H9 (cell line): Measurements from ENCODE around the gene NKAIN2. TPM values are rescaled to one million over a fixed set of nuclear protein-coding genes. Genes with fewer than 3 reads are reported as not detected.

Experiments used
- DNase-seq: peaks from one replicate; pipeline ENCODE4 v3.0.0-alpha.2; 2017
- H2AFZ ChIP-seq: one replicate; pipeline ENCODE4 v1.6.1; 2013; ENCODE audit warnings: mild to moderate bottlenecking, low read length, control low read depth, moderate library complexity
- H2AK5ac ChIP-seq: 2 replicates; pipeline ENCODE4 v1.6.1; 2013; ENCODE audit warnings: low read length, control low read depth, mixed read lengths; ENCODE audit not compliant: insufficient read length
- H2BK120ac ChIP-seq: one replicate; pipeline ENCODE4 v1.6.1; 2013; ENCODE audit warnings: low read depth, mild to moderate bottlenecking, low read length, control low read depth, inconsistent platforms; ENCODE audit not compliant: poor library complexity, severe bottlenecking
- H2BK12ac ChIP-seq: 2 replicates; pipeline ENCODE4 v1.6.1; 2013; ENCODE audit warnings: low read length, control low read depth, mixed read lengths, low read depth; ENCODE audit not compliant: insufficient read length
- H2BK15ac ChIP-seq: 2 replicates; pipeline ENCODE4 v1.6.1; 2013; ENCODE audit warnings: low read depth, low read length, control low read depth
- H2BK20ac ChIP-seq: one replicate; pipeline ENCODE4 v1.6.1; 2013; ENCODE audit warnings: low read depth, mild to moderate bottlenecking, low read length, control low read depth, inconsistent platforms; ENCODE audit not compliant: poor library complexity, severe bottlenecking
- H2BK5ac ChIP-seq: 2 replicates; pipeline ENCODE4 v1.6.1; 2013; ENCODE audit warnings: low read length, control low read depth, mixed read lengths; ENCODE audit not compliant: insufficient read length
- H3K14ac ChIP-seq: 2 replicates; pipeline ENCODE4 v1.6.1; 2013; ENCODE audit warnings: low read length, control low read depth; ENCODE audit not compliant: insufficient read depth
- H3K18ac ChIP-seq: 2 replicates; pipeline ENCODE4 v1.6.1; 2013; ENCODE audit warnings: low read depth, mild to moderate bottlenecking, mixed read lengths, low read length, control low read depth; ENCODE audit not compliant: insufficient read length
- H3K23ac ChIP-seq: 2 replicates; pipeline ENCODE4 v1.6.1; 2013; ENCODE audit warnings: low read length, control low read depth, mixed read lengths, low read depth; ENCODE audit not compliant: insufficient read length
- H3K23me2 ChIP-seq: 2 replicates; pipeline ENCODE4 v1.6.1; 2013; ENCODE audit warnings: low read depth, mild to moderate bottlenecking, mixed read lengths, low read length, control low read depth; ENCODE audit not compliant: insufficient read length, poor library complexity, severe bottlenecking
- H3K27ac ChIP-seq: 2 replicates; pipeline ENCODE4 v1.5.1; 2013; ENCODE audit warnings: low read length, control low read depth, mixed read lengths, low read depth; ENCODE audit not compliant: insufficient read length
- H3K27me3 ChIP-seq: 2 replicates; pipeline ENCODE4 v1.6.1; 2013; ENCODE audit warnings: low read length, control low read depth, inconsistent platforms; ENCODE audit not compliant: insufficient read depth
- H3K4ac ChIP-seq: 2 replicates; pipeline ENCODE4 v1.6.1; 2013; ENCODE audit warnings: low read depth, mild to moderate bottlenecking, control low read depth, inconsistent platforms, low read length, moderate library complexity
- H3K4me1 ChIP-seq: 2 replicates; pipeline ENCODE4 v1.6.1; 2013; ENCODE audit warnings: low read length, control low read depth, inconsistent platforms; ENCODE audit not compliant: insufficient read depth
- H3K4me2 ChIP-seq: 2 replicates; pipeline ENCODE4 v1.6.1; 2013; ENCODE audit warnings: low read length, control low read depth, mixed read lengths; ENCODE audit not compliant: insufficient read length, insufficient read depth
- H3K56ac ChIP-seq: 2 replicates; pipeline ENCODE4 v1.6.1; 2013; ENCODE audit warnings: low read depth, mild to moderate bottlenecking, mixed read lengths, low read length, control low read depth; ENCODE audit not compliant: insufficient read length
- H3K79me1 ChIP-seq: 2 replicates; pipeline ENCODE4 v1.6.1; 2013; ENCODE audit warnings: low read depth, mild to moderate bottlenecking, moderate library complexity, low read length, control low read depth, inconsistent platforms; ENCODE audit not compliant: insufficient read depth, poor library complexity, severe bottlenecking
- H3K79me2 ChIP-seq: 2 replicates; pipeline ENCODE4 v1.6.1; 2013; ENCODE audit warnings: low read length, control low read depth, inconsistent platforms; ENCODE audit not compliant: insufficient read depth
- H3K9ac ChIP-seq: 2 replicates; pipeline ENCODE4 v1.6.1; 2013; ENCODE audit warnings: low read length, control low read depth, mixed read lengths; ENCODE audit not compliant: insufficient read length; ENCODE audit errors: extremely low read depth
- H3K9me3 ChIP-seq: one replicate; pipeline ENCODE4 v1.6.1; 2013; ENCODE audit warnings: low read depth, low read length, inconsistent platforms; ENCODE audit not compliant: control insufficient read depth
- H3T11ph ChIP-seq: one replicate; pipeline ENCODE4 v1.6.1; 2013; ENCODE audit warnings: mild to moderate bottlenecking, low read length, control low read depth, inconsistent platforms
- H4K20me1 ChIP-seq: one replicate; pipeline ENCODE4 v1.6.1; 2013; ENCODE audit not compliant: control insufficient read depth, insufficient read length, insufficient read depth
- H4K5ac ChIP-seq: 2 replicates; pipeline ENCODE4 v1.6.1; 2013; ENCODE audit warnings: low read depth, mild to moderate bottlenecking, mixed read lengths, low read length, control low read depth; ENCODE audit not compliant: insufficient read length
- H4K8ac ChIP-seq: replicated peaks from 2 replicates; pipeline ENCODE4 v1.6.1; 2013; ENCODE audit warnings: low read length, control low read depth, mixed read lengths, low read depth; ENCODE audit not compliant: insufficient read length
- H4K91ac ChIP-seq: 2 replicates; pipeline ENCODE4 v1.6.1; 2013; ENCODE audit warnings: low read depth, mild to moderate bottlenecking, moderate library complexity, mixed read lengths, low read length, control low read depth; ENCODE audit not compliant: insufficient read length
- H3K27ac Mint-ChIP-seq, 3 experiments: 2 replicates in 2 of 3; 3 replicates in 1 of 3; pipeline ENCODE4 v1.8.0; 2020 to 2021; ENCODE audit warnings: mixed read lengths in 3 of 3, mild to moderate bottlenecking in 1 of 3, moderate library complexity in 1 of 3
- H3K27me3 Mint-ChIP-seq: 2 replicates; pipeline ENCODE4 v1.8.0; 2021; ENCODE audit warnings: low read depth, mild to moderate bottlenecking, moderate library complexity, mixed read lengths
- H3K36me3 Mint-ChIP-seq, 3 experiments: 2 replicates in 2 of 3; 3 replicates in 1 of 3; pipeline ENCODE4 v1.8.0; 2020 to 2021; ENCODE audit warnings: low read depth in 3 of 3, mixed read lengths in 3 of 3; ENCODE audit not compliant: insufficient read depth in 1 of 3
- H3K4me1 Mint-ChIP-seq, 2 experiments: 2 replicates each; pipeline ENCODE4 v1.8.0; 2020; ENCODE audit warnings: mixed read lengths in 2 of 2
- H3K4me3 Mint-ChIP-seq, 2 experiments: 2 replicates in 1 of 2; 3 replicates in 1 of 2; pipeline ENCODE4 v1.8.0; 2020 to 2021; ENCODE audit warnings: mild to moderate bottlenecking in 2 of 2, mixed read lengths in 2 of 2, moderate library complexity in 1 of 2
- H3K9me3 Mint-ChIP-seq, 2 experiments: 2 replicates in 1 of 2; 3 replicates in 1 of 2; pipeline ENCODE4 v1.8.0; 2020; ENCODE audit warnings: mild to moderate bottlenecking in 2 of 2, mixed read lengths in 2 of 2, moderate library complexity in 1 of 2
- WGBS: extraction: QIAGEN DNeasy Blood & Tissue Kit; methylation state at CpG from one replicate; pipeline ENCODE4 v1.1.7; 2013; ENCODE audit warnings: missing lambda C conversion rate, low lambda C conversion rate, mixed read lengths; ENCODE audit not compliant: insufficient read length; ENCODE audit errors: extremely low coverage; 5-methylcytosine and 5-hydroxymethylcytosine counted together
- total RNA-seq: library from RNA; stranded (reverse); gene quantifications from 2 replicates; pipeline ENCODE4 v1.2.1, GENCODE V29; 2021
- TF ChIP-seq, protein P1 (sequence below): fragments of 200-600 bp; sonication (generic); conservative IDR thresholded peaks from 3 replicates; pipeline ENCODE4 v1.8.0; 2021; ENCODE audit warnings: antibody characterized with exemption, mild to moderate bottlenecking

NKAIN2 gene
- total RNA-seq, 1 experiment from 2014 or later: 0.17 TPM

DNA sequence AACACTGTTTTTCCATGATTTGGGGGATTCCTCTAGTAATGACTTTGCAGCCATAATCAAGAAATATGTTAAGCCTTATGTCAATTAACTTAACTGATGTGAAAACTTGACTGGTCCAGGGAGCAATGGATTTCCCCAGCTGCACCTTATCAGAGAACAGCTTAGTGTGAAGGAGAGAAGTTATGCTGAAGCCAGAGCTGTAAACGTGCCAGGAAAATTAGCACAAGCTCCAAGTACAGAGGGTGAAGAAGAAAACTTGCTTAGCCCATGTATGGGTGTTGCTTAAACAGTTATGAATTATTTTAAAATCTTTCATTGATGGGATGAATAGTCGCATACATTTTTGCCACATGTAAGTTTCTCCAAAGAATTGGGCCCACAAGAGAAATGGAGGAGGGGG is 943.7 kb downstream of the NKAIN2 start:
- Mint-ChIP-seq H3K4me3 (no peak overlapping the region), H3K4me1 (peaks cover 0 to 3% of the 10 kb centered on the region in 2 experiments; a peak in 1 of 4 replicates), H3K36me3 (no peaks in the 10 kb centered on the region), H3K27me3 (no peaks in the 10 kb centered on the region; the same call in 1 of the 2 replicates), H3K9me3 (no peaks in the 10 kb centered on the region), H3K27ac (no peak overlapping the region)
- no peak overlapping the region for H2BK20ac ChIP-seq
- H3K27ac ChIP-seq: no peak overlapping the region
- no peak overlapping the region for H4K8ac ChIP-seq
- no peak overlapping the region for H2BK15ac ChIP-seq
- no peak overlapping the region for H3T11ph ChIP-seq
- no peak overlapping the region for H4K5ac ChIP-seq
- no peak overlapping the region for H4K91ac ChIP-seq
- H2BK12ac ChIP-seq: no peak overlapping the region
- no peak overlapping the region for H3K56ac ChIP-seq
- no peak overlapping the region for H3K4me2 ChIP-seq
- no peak overlapping the region for H3K18ac ChIP-seq
- no peaks in the 10 kb centered on the region for H3K79me1 ChIP-seq
- no peak overlapping the region for H2AK5ac ChIP-seq
- no peak overlapping the region for H2AFZ ChIP-seq
- no peaks in the 10 kb centered on the region for H3K9me3 ChIP-seq
- no peak overlapping the region for H2BK120ac ChIP-seq
- TF ChIP-seq, protein P1, sequence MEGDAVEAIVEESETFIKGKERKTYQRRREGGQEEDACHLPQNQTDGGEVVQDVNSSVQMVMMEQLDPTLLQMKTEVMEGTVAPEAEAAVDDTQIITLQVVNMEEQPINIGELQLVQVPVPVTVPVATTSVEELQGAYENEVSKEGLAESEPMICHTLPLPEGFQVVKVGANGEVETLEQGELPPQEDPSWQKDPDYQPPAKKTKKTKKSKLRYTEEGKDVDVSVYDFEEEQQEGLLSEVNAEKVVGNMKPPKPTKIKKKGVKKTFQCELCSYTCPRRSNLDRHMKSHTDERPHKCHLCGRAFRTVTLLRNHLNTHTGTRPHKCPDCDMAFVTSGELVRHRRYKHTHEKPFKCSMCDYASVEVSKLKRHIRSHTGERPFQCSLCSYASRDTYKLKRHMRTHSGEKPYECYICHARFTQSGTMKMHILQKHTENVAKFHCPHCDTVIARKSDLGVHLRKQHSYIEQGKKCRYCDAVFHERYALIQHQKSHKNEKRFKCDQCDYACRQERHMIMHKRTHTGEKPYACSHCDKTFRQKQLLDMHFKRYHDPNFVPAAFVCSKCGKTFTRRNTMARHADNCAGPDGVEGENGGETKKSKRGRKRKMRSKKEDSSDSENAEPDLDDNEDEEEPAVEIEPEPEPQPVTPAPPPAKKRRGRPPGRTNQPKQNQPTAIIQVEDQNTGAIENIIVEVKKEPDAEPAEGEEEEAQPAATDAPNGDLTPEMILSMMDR: no peak
- no peak overlapping the region for H3K14ac ChIP-seq
- no CpG with 5 or more reads among the region's 2 CpGs for WGBS
- H4K20me1 ChIP-seq: no peaks in the 10 kb centered on the region
- H3K79me2 ChIP-seq: no peaks in the 10 kb centered on the region
- no peaks in the 10 kb centered on the region for H3K23me2 ChIP-seq
- H3K23ac ChIP-seq: no peak overlapping the region
- no peaks in the 10 kb centered on the region for H3K4me1 ChIP-seq
- no peak for DNase-seq
- H2BK5ac ChIP-seq: no peak overlapping the region
- H3K27me3 ChIP-seq: no peaks in the 10 kb centered on the region
- H3K4ac ChIP-seq: no peak overlapping the region
- no peak overlapping the region for H3K9ac ChIP-seq
